Mesothelial cell of epicardium (in vitro differentiated cells): ENCODE results near the gene TRIM54. TPM values are rescaled to one million over a fixed set of nuclear protein-coding genes. Genes with fewer than 3 reads are reported as not detected.

Source experiments
- DNase-seq, 2 experiments: peaks; one replicate each; pipeline ENCODE4 v3.0.0; 2021; ENCODE audit warnings: low spot score in 2 of 2; ENCODE audit not compliant: unreplicated experiment in 2 of 2
- H3K27ac Mint-ChIP-seq: 2 replicates; pipeline ENCODE4 v1.8.0; 2021; ENCODE audit warnings: mixed read lengths
- H3K27me3 Mint-ChIP-seq: 2 replicates; pipeline ENCODE4 v1.8.0; 2021; ENCODE audit warnings: low read depth, mixed read lengths
- H3K36me3 Mint-ChIP-seq: 2 replicates; pipeline ENCODE4 v1.8.0; 2021; ENCODE audit warnings: mixed read lengths
- H3K4me1 Mint-ChIP-seq: 2 replicates; pipeline ENCODE4 v1.8.0; 2021; ENCODE audit warnings: mixed read lengths
- H3K4me3 Mint-ChIP-seq: 2 replicates; pipeline ENCODE4 v1.8.0; 2021; ENCODE audit warnings: mild to moderate bottlenecking, moderate library complexity, mixed read lengths
- H3K9me3 Mint-ChIP-seq: 2 replicates; pipeline ENCODE4 v1.8.0; 2021; ENCODE audit warnings: mixed read lengths
- total RNA-seq: library from RNA; stranded (reverse); gene quantifications from 3 replicates; pipeline ENCODE4 v1.2.1, GENCODE V29; 2021
- TF ChIP-seq, protein P1 (sequence below): fragments of 200-600 bp; sonication (generic); IDR thresholded peaks from one replicate; pipeline ENCODE4 v1.5.0; 2021; ENCODE audit warnings: antibody characterized with exemption; ENCODE audit not compliant: unreplicated experiment

Gene TRIM54
- total RNA-seq, 1 donor from 2014 or later, result 0.18 TPM

- H3K27me3 Mint-ChIP-seq, result no peaks in the 10 kb centered on the region
- peaks cover 25% of the 10 kb centered on the region for H3K4me1 Mint-ChIP-seq
- DNase-seq, result no peak
- peaks cover 11% of the 10 kb centered on the region for H3K36me3 Mint-ChIP-seq
- H3K4me3 Mint-ChIP-seq, result peak overlapping the region; percentile 90
- no peaks in the 10 kb centered on the region for H3K9me3 Mint-ChIP-seq
- TF ChIP-seq, protein P1, sequence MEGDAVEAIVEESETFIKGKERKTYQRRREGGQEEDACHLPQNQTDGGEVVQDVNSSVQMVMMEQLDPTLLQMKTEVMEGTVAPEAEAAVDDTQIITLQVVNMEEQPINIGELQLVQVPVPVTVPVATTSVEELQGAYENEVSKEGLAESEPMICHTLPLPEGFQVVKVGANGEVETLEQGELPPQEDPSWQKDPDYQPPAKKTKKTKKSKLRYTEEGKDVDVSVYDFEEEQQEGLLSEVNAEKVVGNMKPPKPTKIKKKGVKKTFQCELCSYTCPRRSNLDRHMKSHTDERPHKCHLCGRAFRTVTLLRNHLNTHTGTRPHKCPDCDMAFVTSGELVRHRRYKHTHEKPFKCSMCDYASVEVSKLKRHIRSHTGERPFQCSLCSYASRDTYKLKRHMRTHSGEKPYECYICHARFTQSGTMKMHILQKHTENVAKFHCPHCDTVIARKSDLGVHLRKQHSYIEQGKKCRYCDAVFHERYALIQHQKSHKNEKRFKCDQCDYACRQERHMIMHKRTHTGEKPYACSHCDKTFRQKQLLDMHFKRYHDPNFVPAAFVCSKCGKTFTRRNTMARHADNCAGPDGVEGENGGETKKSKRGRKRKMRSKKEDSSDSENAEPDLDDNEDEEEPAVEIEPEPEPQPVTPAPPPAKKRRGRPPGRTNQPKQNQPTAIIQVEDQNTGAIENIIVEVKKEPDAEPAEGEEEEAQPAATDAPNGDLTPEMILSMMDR, result no peak
- H3K27ac Mint-ChIP-seq, result no peak overlapping the region
Measured at GRCh38 chr2:27354597-27354927, 72.3 kb downstream of the TRIM54 start.

DNA sequence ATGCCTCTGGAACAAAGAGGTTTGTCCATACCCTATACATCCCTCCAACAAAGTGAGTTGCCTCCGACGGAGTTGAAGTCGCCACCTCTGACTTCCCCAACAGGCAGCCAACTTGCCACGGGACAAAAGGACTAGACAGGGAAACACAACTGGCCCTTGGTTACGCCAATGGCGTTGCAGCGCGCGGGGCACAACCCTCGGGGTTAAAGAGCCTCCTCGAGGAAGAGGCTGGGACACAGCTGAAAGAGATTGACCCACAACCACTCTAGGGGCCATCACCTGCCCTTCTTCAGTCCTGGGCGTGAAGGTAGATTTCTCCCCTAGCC is 73.8 kb downstream of the TRIM54 start:
- Mint-ChIP-seq H3K36me3 (peaks cover 9% of the 10 kb centered on the region), H3K27me3 (no peaks in the 10 kb centered on the region), H3K27ac (peak overlapping the region; percentile 99), H3K4me1 (peaks cover 25% of the 10 kb centered on the region), H3K4me3 (peak overlapping the region; percentile 90), H3K9me3 (no peaks in the 10 kb centered on the region)
- TF ChIP-seq, protein P1, result no peak
- DNase-seq, result peak in 1 of 2 experiments; percentile 41

DNA sequence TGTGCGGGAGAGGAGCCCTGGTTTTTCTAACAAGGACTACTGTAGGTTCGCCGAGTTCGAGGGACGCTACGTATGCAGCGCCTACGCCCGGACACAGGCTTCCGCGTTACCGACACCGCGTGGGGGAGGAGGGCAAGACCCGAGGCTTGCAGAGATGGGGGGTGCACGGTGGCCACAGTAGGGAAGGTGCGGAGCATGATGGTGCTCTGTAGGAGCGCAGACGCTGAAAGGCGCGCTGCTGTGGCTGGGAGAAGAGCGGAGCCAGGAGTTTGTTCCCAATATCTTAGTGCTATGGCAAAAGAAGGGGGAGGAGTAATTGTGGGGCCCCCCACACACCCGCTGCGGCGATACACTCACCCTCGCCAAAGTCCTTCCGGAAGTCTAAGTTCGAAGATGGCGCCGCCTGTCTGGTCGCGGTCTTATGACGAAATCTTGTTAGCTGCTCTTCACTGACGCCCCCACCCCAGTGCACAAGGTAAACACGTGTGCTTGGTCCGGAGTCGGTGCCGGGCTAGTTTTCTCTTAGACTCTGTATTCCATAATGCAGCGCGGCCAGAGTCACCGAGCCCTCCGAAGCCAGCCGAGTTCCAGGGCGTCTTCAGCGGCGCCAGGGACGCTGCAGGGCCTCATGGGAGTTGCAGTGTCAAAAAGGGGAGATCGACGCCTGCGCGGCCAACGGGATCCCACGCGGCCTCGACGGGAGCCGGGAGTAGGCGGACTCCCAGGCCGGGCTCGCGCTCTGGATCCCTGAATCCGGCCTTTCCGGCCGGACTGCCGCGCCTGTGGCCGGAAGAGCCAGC is 74.4 kb downstream of the TRIM54 start, which contains the start of gene GTF3C2:
GTF3C2 (minus strand) TSS at position 383 of the 800 bp plus-strand sequence. CDS start 13,210 bp downstream, outside the sequence.
- TF ChIP-seq, protein P1, result no peak
- H3K27ac Mint-ChIP-seq, result peak within 1 kb of the TSS; percentile 99
- H3K4me3 Mint-ChIP-seq, result peak within 1 kb of the TSS; percentile 90
- H3K9me3 Mint-ChIP-seq, result no peaks in the 10 kb centered on the region
- no peaks in the 10 kb centered on the region for H3K27me3 Mint-ChIP-seq
- peak; percentile 91 to 93 for DNase-seq
- peaks cover 25% of the 10 kb centered on the region for H3K4me1 Mint-ChIP-seq
- peaks cover 9% of the 10 kb centered on the region for H3K36me3 Mint-ChIP-seq

Other genes starting within 250 kb of the TRIM54 start
- 86.8 to 88.8 TPM (median 88.6 TPM) in 3 replicates for gene TMEM214, start 249.5 kb upstream of the TRIM54 start, total RNA-seq
- 40.5 to 45.0 TPM (median 43.2 TPM) in 3 replicates for gene AGBL5, start 230.8 kb upstream of the TRIM54 start, total RNA-seq
- 254 to 263 TPM (median 257 TPM) in 3 replicates for gene OST4, start 210.8 kb upstream of the TRIM54 start, total RNA-seq
- 170 to 179 TPM (median 172 TPM) in 3 replicates for gene EMILIN1, start 203.8 kb upstream of the TRIM54 start, total RNA-seq
- 3.3 to 4.1 TPM (median 3.6 TPM) in 3 replicates for gene KHK, start 195.7 kb upstream of the TRIM54 start, total RNA-seq
- gene CGREF1, start 163.3 kb upstream of the TRIM54 start, total RNA-seq, result 1.5 to 3.0 TPM (median 1.8 TPM) in 3 replicates
- gene ABHD1, start 158.6 kb upstream of the TRIM54 start, total RNA-seq, result 0.95 to 1.5 TPM (median 0.99 TPM) in 3 replicates
- 38.9 to 42.5 TPM (median 41.6 TPM) in 3 replicates for gene PREB, start 147.8 kb upstream of the TRIM54 start, total RNA-seq
- not detected in 3 replicates for gene PRR30, start 143.0 kb upstream of the TRIM54 start, total RNA-seq
- 0.04 TPM in 1 of 3 replicates, not detected in the others for gene TCF23, start 133.4 kb upstream of the TRIM54 start, total RNA-seq
- gene ATRAID, start 70.4 kb upstream of the TRIM54 start, total RNA-seq, result 106 to 112 TPM (median 108 TPM) in 3 replicates
- gene SLC5A6, start 70.2 kb upstream of the TRIM54 start, total RNA-seq, result 67.9 to 73.2 TPM (median 70.4 TPM) in 3 replicates
- 74.4 to 82.5 TPM (median 80.5 TPM) in 3 replicates for gene CAD, start 65.1 kb upstream of the TRIM54 start, total RNA-seq
- gene SLC30A3, start 19.4 kb upstream of the TRIM54 start, total RNA-seq, result 2.3 to 3.4 TPM (median 3.1 TPM) in 3 replicates
- 0.18 to 0.27 TPM in 2 of 3 replicates, not detected in the other for gene DNAJC5G, start 7.0 kb upstream of the TRIM54 start, total RNA-seq
- 3.1 to 5.1 TPM (median 4.4 TPM) in 3 replicates for gene UCN, start 26.0 kb downstream of the TRIM54 start, total RNA-seq
- 65.8 to 70.0 TPM (median 68.3 TPM) in 3 replicates for gene MPV17, start 40.7 kb downstream of the TRIM54 start, total RNA-seq
- gene GTF3C2, start 74.3 kb downstream of the TRIM54 start, total RNA-seq, result 87.5 to 90.1 TPM (median 89.3 TPM) in 3 replicates
- gene EIF2B4, start 87.9 kb downstream of the TRIM54 start, total RNA-seq, result 42.2 to 49.0 TPM (median 47.1 TPM) in 3 replicates
- 83.0 to 88.4 TPM (median 88.2 TPM) in 3 replicates for gene SNX17, start 88.2 kb downstream of the TRIM54 start, total RNA-seq
- 25.0 to 25.7 TPM (median 25.1 TPM) in 3 replicates for gene ZNF513, start 98.3 kb downstream of the TRIM54 start, total RNA-seq
- gene PPM1G, start 127.2 kb downstream of the TRIM54 start, total RNA-seq, result 60.0 to 63.7 TPM (median 62.4 TPM) in 3 replicates
- gene NRBP1, start 146.2 kb downstream of the TRIM54 start, total RNA-seq, result 126 to 130 TPM (median 129 TPM) in 3 replicates
- gene KRTCAP3, start 160.0 kb downstream of the TRIM54 start, total RNA-seq, result 24.5 to 26.1 TPM (median 25.5 TPM) in 3 replicates
- gene IFT172, start 207.3 kb downstream of the TRIM54 start, total RNA-seq, result 60.6 to 68.0 TPM (median 63.0 TPM) in 3 replicates
- gene FNDC4, start 212.8 kb downstream of the TRIM54 start, total RNA-seq, result 8.1 to 8.4 TPM (median 8.4 TPM) in 3 replicates
- not detected in 3 replicates for gene GCKR, start 214.4 kb downstream of the TRIM54 start, total RNA-seq